Stimulated activated CD8-positive, alpha-beta memory T cell treated with anti-CD3 and anti-CD28 coated beads, Interleukin-15, amount 100 ng/mL, for 48 hours (primary cell): ENCODE results near the gene COG1.
"Not testable (repeated sequence)": the region's sequence is repeated elsewhere in the genome, so short reads cannot be mapped to it uniquely, and the experiment has no call there.

Experiments used
- DNase-seq, 2 donors: peaks; one replicate each; pipeline ENCODE4 v3.0.0-alpha.2; 2020; ENCODE audit warnings: low read depth in 2 of 2

The COG1 gene, protein sequence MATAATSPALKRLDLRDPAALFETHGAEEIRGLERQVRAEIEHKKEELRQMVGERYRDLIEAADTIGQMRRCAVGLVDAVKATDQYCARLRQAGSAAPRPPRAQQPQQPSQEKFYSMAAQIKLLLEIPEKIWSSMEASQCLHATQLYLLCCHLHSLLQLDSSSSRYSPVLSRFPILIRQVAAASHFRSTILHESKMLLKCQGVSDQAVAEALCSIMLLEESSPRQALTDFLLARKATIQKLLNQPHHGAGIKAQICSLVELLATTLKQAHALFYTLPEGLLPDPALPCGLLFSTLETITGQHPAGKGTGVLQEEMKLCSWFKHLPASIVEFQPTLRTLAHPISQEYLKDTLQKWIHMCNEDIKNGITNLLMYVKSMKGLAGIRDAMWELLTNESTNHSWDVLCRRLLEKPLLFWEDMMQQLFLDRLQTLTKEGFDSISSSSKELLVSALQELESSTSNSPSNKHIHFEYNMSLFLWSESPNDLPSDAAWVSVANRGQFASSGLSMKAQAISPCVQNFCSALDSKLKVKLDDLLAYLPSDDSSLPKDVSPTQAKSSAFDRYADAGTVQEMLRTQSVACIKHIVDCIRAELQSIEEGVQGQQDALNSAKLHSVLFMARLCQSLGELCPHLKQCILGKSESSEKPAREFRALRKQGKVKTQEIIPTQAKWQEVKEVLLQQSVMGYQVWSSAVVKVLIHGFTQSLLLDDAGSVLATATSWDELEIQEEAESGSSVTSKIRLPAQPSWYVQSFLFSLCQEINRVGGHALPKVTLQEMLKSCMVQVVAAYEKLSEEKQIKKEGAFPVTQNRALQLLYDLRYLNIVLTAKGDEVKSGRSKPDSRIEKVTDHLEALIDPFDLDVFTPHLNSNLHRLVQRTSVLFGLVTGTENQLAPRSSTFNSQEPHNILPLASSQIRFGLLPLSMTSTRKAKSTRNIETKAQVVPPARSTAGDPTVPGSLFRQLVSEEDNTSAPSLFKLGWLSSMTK

GRCh38 chr17:73192894-73193701, at the start of gene COG1:
TSS of gene COG1 (plus strand) at chr17:73193055. CDS start at chr17:73193070, 15 bp downstream.
- peak; percentile 50 to 81 for DNase-seq

- DNase-seq: not testable (repeated sequence)
These were observed 48.6 kb upstream of the COG1 start for GRCh38 chr17:73144209-73144608.

- no peak for DNase-seq
These were observed 47.2 kb upstream of the COG1 start for GRCh38 chr17:73145641-73146040.

DNA sequence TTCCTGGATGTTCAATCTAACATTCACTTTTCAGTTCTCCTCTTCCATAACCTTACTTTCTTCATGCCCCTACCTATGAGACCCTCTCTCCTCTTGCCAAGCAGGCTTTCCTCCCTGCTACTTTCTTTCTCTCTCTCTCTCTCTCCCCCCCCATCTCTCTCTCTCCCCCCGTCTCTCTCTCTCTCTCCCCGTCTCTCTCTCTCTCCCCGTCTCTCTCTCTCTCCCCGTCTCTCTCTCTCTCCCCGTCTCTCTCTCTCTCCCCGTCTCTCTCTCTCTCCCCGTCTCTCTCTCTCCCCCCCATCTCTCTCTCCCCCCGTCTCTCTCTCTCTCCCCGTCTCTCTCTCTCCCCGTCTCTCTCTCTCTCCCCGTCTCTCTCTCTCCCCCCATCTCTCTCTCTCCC, 45.1 kb upstream of the COG1 start:
- DNase-seq: not testable (repeated sequence)

- no peak for DNase-seq
These were observed 44.1 kb upstream of the COG1 start for GRCh38 chr17:73148540-73149334.

DNA sequence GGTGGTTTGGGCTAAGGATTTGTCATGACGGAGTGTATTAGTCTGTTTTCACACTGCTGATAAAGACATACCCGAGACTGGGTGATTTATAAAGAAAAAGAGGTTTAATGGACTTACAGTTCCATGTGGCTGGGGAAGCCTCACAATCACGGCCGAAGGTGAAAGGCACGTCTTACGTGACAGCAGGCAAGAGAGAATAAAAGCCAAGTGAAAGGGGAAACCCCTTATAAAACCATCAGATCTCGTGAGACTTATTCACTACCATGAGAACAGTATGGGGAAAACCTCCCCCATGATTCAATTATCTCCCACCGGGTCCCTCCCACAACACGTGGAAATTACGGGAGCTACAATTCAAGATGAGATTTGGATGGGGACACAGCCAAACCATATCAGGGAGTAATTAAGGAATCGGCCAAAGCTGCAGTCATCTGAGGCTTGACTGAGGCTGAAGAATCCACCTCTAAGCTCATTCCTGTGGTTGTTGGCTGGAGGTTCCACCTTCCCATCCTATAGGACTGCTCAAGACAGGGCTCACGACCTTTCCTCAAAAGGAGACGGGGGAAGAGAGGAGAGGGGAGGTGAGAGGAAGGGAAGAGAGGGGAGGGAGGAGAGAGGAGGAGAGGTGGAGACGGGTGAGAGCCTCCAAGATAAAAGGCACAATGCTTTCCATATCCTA, 42.1 kb upstream of the COG1 start:
- not testable (repeated sequence) for DNase-seq

DNA sequence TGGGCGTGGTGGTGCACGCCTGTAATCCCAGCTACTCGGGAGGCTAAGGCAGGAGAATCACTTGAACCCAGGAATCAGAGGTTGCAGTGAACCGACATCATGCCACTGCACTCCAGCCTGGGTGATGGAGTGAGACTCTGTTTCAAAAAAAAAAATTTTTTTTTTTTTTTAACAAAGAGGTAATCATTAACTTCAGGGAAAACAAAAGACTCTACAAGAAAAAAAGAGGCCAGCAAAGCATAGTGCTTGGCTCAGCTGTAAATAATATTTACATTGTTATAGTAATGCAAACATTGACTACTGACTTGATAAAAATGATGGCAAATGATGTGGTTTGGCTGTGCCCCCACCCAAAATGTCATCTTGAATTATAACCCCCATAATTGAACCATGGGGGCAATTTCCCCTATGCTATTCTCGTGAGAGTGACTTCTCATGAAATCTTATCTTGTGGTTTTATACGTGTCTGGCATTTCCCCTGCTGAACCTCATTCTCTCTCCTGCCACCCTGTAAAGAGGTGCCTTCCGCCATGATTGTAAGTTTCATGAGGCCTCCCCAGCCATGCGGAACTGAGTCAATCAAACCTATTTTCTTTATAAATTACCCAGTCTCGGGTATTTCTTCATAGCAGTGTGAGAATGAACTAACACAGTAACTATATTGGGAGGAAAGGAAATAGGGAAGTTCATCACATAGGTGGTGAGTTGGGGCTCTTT, 40.8 kb upstream of the COG1 start:
- no peak for DNase-seq

- DNase-seq: no peak
These were observed 37.3 kb upstream of the COG1 start for GRCh38 chr17:73155410-73156165.

DNA sequence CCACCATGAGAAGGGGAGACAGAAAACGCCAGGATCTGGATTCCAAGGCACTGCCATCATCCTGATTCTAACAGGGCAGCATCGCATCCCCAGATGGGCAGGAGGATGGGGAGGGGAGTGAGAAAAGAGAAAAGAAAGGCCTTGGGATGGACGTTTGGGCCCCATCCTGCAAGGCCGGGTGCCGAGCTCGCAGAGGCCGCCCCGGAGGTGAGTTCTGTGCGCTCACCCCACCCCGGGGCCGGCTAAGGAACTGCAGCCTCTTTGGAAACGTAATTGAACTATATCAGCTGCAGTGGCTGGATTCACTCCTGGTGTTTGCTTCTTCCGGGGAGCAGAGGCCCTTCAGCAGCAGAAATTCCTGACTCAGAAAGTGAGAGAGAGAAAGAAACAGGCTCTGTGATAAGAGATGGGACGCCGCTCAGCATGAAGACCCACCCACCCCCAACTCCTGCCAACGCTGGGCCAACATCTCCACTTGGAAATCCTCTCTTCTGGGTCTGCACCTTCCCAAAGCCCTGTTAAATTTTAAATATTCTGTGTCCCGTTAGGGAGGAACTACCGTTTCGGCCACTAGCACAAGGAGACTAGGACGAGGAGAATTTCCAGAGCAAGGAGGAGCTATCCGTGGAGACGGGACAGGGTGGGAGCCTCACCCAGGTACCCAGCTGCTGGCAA, 36.6 kb upstream of the COG1 start:
- peak; percentile 38 to 40 for DNase-seq

GRCh38 chr17:73156887-73157520, 35.9 kb upstream of the COG1 start:
- no peak for DNase-seq

- no peak for DNase-seq
These were observed 35.3 kb upstream of the COG1 start for GRCh38 chr17:73157521-73157890.

GRCh38 chr17:73158133-73158532, 34.7 kb upstream of the COG1 start:
- no peak for DNase-seq

DNA sequence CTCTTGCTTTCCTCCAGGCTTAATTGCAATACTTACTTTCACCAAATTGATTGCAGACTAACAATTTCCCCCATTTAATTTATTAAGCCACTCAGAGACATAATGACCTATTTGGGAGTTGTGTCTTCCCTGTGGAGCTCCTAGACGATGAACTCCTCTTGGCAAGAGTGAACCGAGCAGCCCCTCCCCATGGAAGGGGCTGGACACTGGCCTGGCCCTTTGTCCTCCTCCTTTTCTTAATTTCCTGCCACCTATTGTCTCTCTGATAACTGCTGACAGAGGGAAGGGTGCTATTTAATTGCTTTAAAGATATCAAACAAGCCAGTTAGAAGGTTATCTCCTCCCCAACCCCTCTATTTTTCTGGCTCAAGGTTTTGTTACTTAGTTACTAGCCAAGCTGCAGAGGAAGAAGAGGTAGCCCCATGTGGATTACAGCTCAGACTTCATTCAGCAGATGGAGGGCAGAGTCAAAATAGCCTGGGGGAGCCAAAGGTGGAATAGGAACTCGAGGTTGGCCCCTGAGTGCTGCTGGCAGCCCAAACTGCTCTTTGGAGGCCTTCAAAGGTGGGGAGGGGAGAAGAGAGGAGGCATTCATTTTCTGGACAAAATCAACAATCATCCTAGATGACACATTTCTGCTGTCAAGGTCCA, 31.8 kb upstream of the COG1 start:
- no peak for DNase-seq

GRCh38 chr17:73163043-73163442, 29.8 kb upstream of the COG1 start:
- DNase-seq: no peak

GRCh38 chr17:73165616-73166404, 27.0 kb upstream of the COG1 start:
- no peak for DNase-seq

GRCh38 chr17:73166731-73167581, 25.9 kb upstream of the COG1 start:
- DNase-seq: peak in 1 of 2 donors; percentile 9
